K562 (cell line): ENCODE measurements around the gene ODC1. TPM values are rescaled to one million over a fixed set of nuclear protein-coding genes. Genes with fewer than 3 reads are reported as not detected.

Source experiments
- ATAC-seq: fragments of 200-7000 bp; cut with Tn5 transposase; 3 replicates; pipeline ENCODE4 v1.9.1; 2020; ENCODE audit warnings: moderate library complexity
- BruUV-seq: library from RNA; stranded (reverse); fragments of 400-500 nt; replicated peaks from 2 replicates; lab custom pipeline; 2021; lab: Mats Ljungman, UMichigan
- CTCF ChIA-PET: fragments of 300-600 bp; formaldehyde crosslinking; extraction: SDS; loops from one replicate; lab custom pipeline; 2021; ENCODE audit warnings: low intra/inter-chr PET ratio; lab: Yijun Ruan, JAX
- POLR2A ChIA-PET: fragments of 300-600, 350-650 bp; sonication (Branson Sonifier 250); formaldehyde crosslinking; extraction: SDS; loops from one replicate; lab custom pipeline; 2021; ENCODE audit warnings: antibody characterized with exemption, inconsistent platforms; lab: Yijun Ruan, JAX
- DNase-seq, 4 experiments: peaks; one replicate each; pipeline versions ENCODE4 v3.0.0 to v3.0.0-alpha.2; 2011 to 2018; ENCODE audit warnings: low spot score in 3 of 4, mixed read lengths in 3 of 4; ENCODE audit errors: extremely low read depth in 1 of 4
- FAIRE-seq: peaks from 2 replicates; lab custom pipeline; 2011; peaks lifted over from hg19 to GRCh38; lab: Jason Lieb, UNC
- H2AFZ ChIP-seq: 2 replicates; pipeline ENCODE4 v1.6.0; 2011; ENCODE audit warnings: low read depth, low read length, control low read depth, inconsistent platforms
- H3K27ac ChIP-seq: fragments of 200-600 bp; 3 replicates; pipeline ENCODE4 v1.8.0; 2011; ENCODE audit warnings: low read depth, mild to moderate bottlenecking, control low read depth, inconsistent platforms, low read length, moderate library complexity, mixed read lengths; ENCODE audit errors: extremely low read depth
- H3K27me3 ChIP-seq, 2 experiments: fragments of 300-600 bp in 1 of 2; 2 replicates in 1 of 2; 3 replicates in 1 of 2; pipeline versions ENCODE4 v1.6.0 to v1.8.0; 2011; ENCODE audit warnings: inconsistent platforms in 2 of 2, low read length in 2 of 2, mild to moderate bottlenecking in 1 of 2, mixed read lengths in 1 of 2, moderate library complexity in 1 of 2; ENCODE audit not compliant: control insufficient read depth in 2 of 2, insufficient read depth in 2 of 2
- H3K36me3 ChIP-seq: fragments of 300-600 bp; 3 replicates; pipeline ENCODE4 v1.8.0; 2011; ENCODE audit warnings: mild to moderate bottlenecking, low read length, inconsistent platforms; ENCODE audit not compliant: control insufficient read depth, insufficient read depth
- H3K4me1 ChIP-seq, 2 experiments: fragments of 200-600 bp in 1 of 2; replicated peaks in 1 of 2; 2 replicates in 1 of 2; 3 replicates in 1 of 2; pipeline versions ENCODE4 v1.5.1 to v1.8.0; 2011; ENCODE audit warnings: inconsistent platforms in 2 of 2, low read length in 2 of 2, mild to moderate bottlenecking in 1 of 2, mixed read lengths in 1 of 2, moderate library complexity in 1 of 2; ENCODE audit not compliant: control insufficient read depth in 2 of 2, insufficient read depth in 2 of 2
- H3K4me2 ChIP-seq: 2 replicates; pipeline ENCODE4 v1.6.1; 2011; ENCODE audit warnings: low read length, control low read depth, inconsistent platforms, mixed read lengths; ENCODE audit not compliant: insufficient read depth
- H3K4me3 ChIP-seq: fragments of 200-600 bp; sonication (generic), shearing (Covaris generic); 2 replicates; pipeline ENCODE4 v1.5.1; 2016; ENCODE audit warnings: control low read depth, inconsistent platforms
- H3K79me2 ChIP-seq: fragments of 200-600 bp; 3 replicates; pipeline ENCODE4 v1.8.0; 2011; ENCODE audit warnings: low read length, inconsistent platforms; ENCODE audit not compliant: control insufficient read depth, insufficient read depth
- H3K9ac ChIP-seq, 2 experiments: 2 replicates each; pipeline versions ENCODE4 v1.6.0 to v1.6.1; 2011; ENCODE audit warnings: low read depth in 2 of 2, low read length in 2 of 2, control low read depth in 1 of 2, inconsistent platforms in 1 of 2, mild to moderate bottlenecking in 1 of 2, mixed read lengths in 1 of 2; ENCODE audit not compliant: insufficient read depth in 1 of 2
- H3K9me1 ChIP-seq: one replicate; pipeline ENCODE4 v1.6.0; 2011; ENCODE audit warnings: inconsistent platforms, mild to moderate bottlenecking, low read length, moderate library complexity; ENCODE audit not compliant: control insufficient read depth, insufficient read depth
- H3K9me3 ChIP-seq: replicated peaks from 2 replicates; pipeline ENCODE4 v1.5.1; 2011; ENCODE audit warnings: low read depth, low read length, inconsistent platforms; ENCODE audit not compliant: control insufficient read depth, insufficient read depth
- H4K20me1 ChIP-seq: replicated peaks from 2 replicates; pipeline ENCODE4 v1.6.1; 2011; ENCODE audit warnings: low read length, inconsistent platforms, mixed read lengths; ENCODE audit not compliant: control insufficient read depth, insufficient read depth
- ARID1B ChIP-seq: fragments of 450-650 bp; IDR thresholded peaks from 2 replicates; pipeline ENCODE4 v1.6.1; 2016; ENCODE audit warnings: antibody characterized with exemption, mild to moderate bottlenecking, inconsistent platforms
- ARID2 ChIP-seq: fragments of 450-650 bp; IDR thresholded peaks from 2 replicates; pipeline ENCODE4 v1.6.1; 2017; ENCODE audit warnings: antibody characterized with exemption, mild to moderate bottlenecking
- CREB3L1 ChIP-seq: fragments of 450-650 bp; IDR thresholded peaks from 2 replicates; pipeline ENCODE4 v1.6.1; 2014; ENCODE audit warnings: low read depth, mild to moderate bottlenecking, moderate library complexity, borderline replicate concordance
- CREM ChIP-seq: IDR thresholded peaks from 2 replicates; pipeline ENCODE4 v1.6.1; 2014; ENCODE audit warnings: antibody characterized with exemption, low read depth
- ERF ChIP-seq: fragments of 450-650 bp; formaldehyde crosslinking; IDR thresholded peaks from 2 replicates; pipeline ENCODE4 v1.4.0; 2020; ENCODE audit warnings: mild to moderate bottlenecking, mixed read lengths
- MAFK ChIP-seq: IDR thresholded peaks from 2 replicates; pipeline ENCODE4 v1.6.1; 2011; ENCODE audit warnings: low read length, improper control_type of control experiment
- RCOR1 ChIP-seq, 2 experiments: IDR thresholded peaks; 2 replicates each; pipeline ENCODE4 v1.6.1; 2012; ENCODE audit warnings: low read depth in 2 of 2, low read length in 2 of 2, borderline replicate concordance in 1 of 2, improper control_type of control experiment in 1 of 2
- TCF15 ChIP-seq: fragments of 250-450 bp; sonication (Bioruptor Pico); IDR thresholded peaks from 2 replicates; pipeline ENCODE4 v1.8.0; 2022; ENCODE audit warnings: moderate library complexity, mild to moderate bottlenecking, inconsistent platforms
- TFAP4 ChIP-seq: sonication (generic); formaldehyde crosslinking; IDR thresholded peaks from 2 replicates; pipeline ENCODE4 v1.8.0; 2022; ENCODE audit warnings: missing genetic modification reagents, mild to moderate bottlenecking, moderate library complexity, borderline replicate concordance
- ZNF239 ChIP-seq: fragments of 250-450 bp; sonication (Bioruptor Pico); IDR thresholded peaks from 2 replicates; pipeline ENCODE4 v1.4.0; 2020; ENCODE audit warnings: mild to moderate bottlenecking
- WGBS: fragments of 100-300 bp; shearing (Covaris generic); methylation state at CpG from one replicate; pipeline ENCODE4 v1.1.6; 2016; ENCODE audit warnings: low coverage, mixed read lengths; ENCODE audit not compliant: insufficient coverage; ENCODE audit errors: missing lambda C conversion rate; 5-methylcytosine and 5-hydroxymethylcytosine counted together
- in situ Hi-C: fragments of 300-500 bp; cut with MboI; formaldehyde crosslinking; loops from 4 replicates; pipeline ENCODE4 v1.15.0; 2018; ENCODE audit warnings: inconsistent platforms, mixed read lengths
- intact Hi-C: fragments of 100-400 bp; cut with micrococcal nuclease; formaldehyde crosslinking; loops from 2 replicates; pipeline ENCODE4 v1.14.2; 2022
- polyA plus RNA-seq, 8 experiments: library from polyadenylated mRNA; depleted of rRNA in 4 of 8; stranded (reverse) in 5 of 8; unstranded in 3 of 8; fragments of >200 nt; fragmentation: Nextera tagmentation in 2 of 8; fragmentation: Illumina TruSeq in 1 of 8; extraction: Ambion mirVana in 2 of 8; extraction: Trizol in 1 of 8; gene quantifications; 2 replicates each; pipeline versions ENCODE4 v1.2.1 to v1.2.3, GENCODE V29; 2011 to 2014; ENCODE audit warnings: inconsistent platforms in 1 of 8, missing spikeins in 1 of 8
- total RNA-seq, 7 experiments: library from RNA; depleted of rRNA in 6 of 7; stranded (reverse); fragments of >200 nt in 6 of 7; fragmentation: Illumina TruSeq in 2 of 7; extraction: Trizol in 2 of 7; gene quantifications; 2 replicates each; pipeline versions ENCODE4 v1.2.1 to v1.2.3, GENCODE V29; 2011 to 2021; ENCODE audit warnings: low replicate concordance in 1 of 7

The ODC1 gene
- total and polyA plus RNA-seq, 9 of the 15 experiments (the other 6 are each of a cell fraction or from before 2014, with no cell fraction given): 142 to 563 (median 457) TPM

- H3K4me1 ChIP-seq: peaks cover 17 to 38% of the 10 kb centered on the region in 2 experiments; a peak in 4 of 5 replicates
- WGBS: 12% methylated on average over 24 of the region's 24 CpGs
- no peak for FAIRE-seq
- TF ChIP-seq ERF (CRISPR knock-in tag): 0 out of 2 replicates have a peak, but pooled peaks have one; percentile 52
- TF ChIP-seq TCF15 (CRISPR knock-in tag): no peak
- peak in 1 of 2 experiments; percentile 78; a peak in 2 of 4 replicates for TF ChIP-seq RCOR1 (IDR thresholded peaks at IDR 0.05; ENCODE audit: borderline replicate concordance in 1 of 2, low read depth in 2 of 2, low read length in 2 of 2)
- TF ChIP-seq ARID1B: 0 out of 2 replicates have a peak, but pooled peaks have one; percentile 14
- no peak for TF ChIP-seq MAFK
- TF ChIP-seq ZNF239 (CRISPR knock-in tag): no peak
- TF ChIP-seq TFAP4 (CRISPR knock-in tag): peak; percentile 68; the same call in 1 of the 2 replicates
- TF ChIP-seq ARID2: peak; percentile 65; the same call in 1 of the 2 replicates
- peak; percentile 61 for TF ChIP-seq CREM
- 0 out of 2 replicates have a peak, but pooled peaks have one; percentile 16 for TF ChIP-seq CREB3L1
Observed at GRCh38 chr2:10408649-10409579, 39.2 kb downstream of the ODC1 start.

More at GRCh38 chr2:10408649-10409579, 39.2 kb downstream of the ODC1 start:
- Histone ChIP-seq H3K9me1 (no peaks in the 10 kb centered on the region), H3K36me3 (peaks cover 17% of the 10 kb centered on the region; the same call in 2 of the 3 replicates), H3K27me3 (no peaks in the 10 kb centered on the region), H3K9ac (peak overlapping the region; percentile 59 to 83; a peak in 3 of 4 replicates), H4K20me1 (no peaks in the 10 kb centered on the region), H3K4me3 (no peak overlapping the region), H3K9me3 (0 out of 2 replicates have a peak, but pooled peaks cover 8% of the 10 kb centered on the region), H3K27ac (peak overlapping the region; percentile 81), H3K79me2 (no peaks in the 10 kb centered on the region), H3K4me2 (peak overlapping the region; percentile 69), H2AFZ (peak overlapping the region; percentile 67)
- ChIA-PET POLR2A (interaction anchor here (0.6 to 2.2 kb wide), 15 partner anchors 9 to 378 kb away, joined by 3 to 11 read pairs (median 3); no protein-coding TSS in a partner anchor), CTCF (interaction anchor here (0.6 to 2.5 kb wide), 8 partner anchors 94 to 287 kb away, joined by 3 to 22 read pairs (median 4); partner anchors contain the start of genes HPCAL1 and RRM2)
- intact Hi-C loops: loop anchor here (1.0 to 2.0 kb wide), 4 partner anchors 78 to 285 kb away; no protein-coding TSS in a partner anchor
- ATAC-seq (peak; percentile 89), DNase-seq (peak; percentile 90 to 94 (median 93))
- in situ Hi-C loops: loop anchor here (25.0 kb wide), 1 partner anchor 147 kb away; no protein-coding TSS in a partner anchor
- BruUV-seq: TSS peak; percentile 61
